Activated CD4-positive, alpha-beta T cell treated with anti-CD3 and anti-CD28 coated beads, Interleukin-2, amount 50 U/mL, for 24 hours (primary cell): Measurements from ENCODE around the gene OR6X1.

Source experiments
- DNase-seq, 2 donors: peaks; one replicate each; pipeline ENCODE4 v3.0.0-alpha.2; 2020; ENCODE audit warnings: low read depth in 1 of 2, low spot score in 1 of 2

Gene OR6X1

GRCh38 chr11:123754101-123754568 is at the start of gene OR6X1:
Gene OR6X1 (minus strand): TSS chr11:123754518. CDS start chr11:123754518, 0 bp downstream.
- DNase-seq: no peak

- DNase-seq: no peak
Observed at GRCh38 chr11:123801765-123802164, 47.4 kb upstream of the OR6X1 start.

GRCh38 chr11:123800036-123800435 is 45.7 kb upstream of the OR6X1 start:
- DNase-seq: no peak

- no peak for DNase-seq
Observed at GRCh38 chr11:123799438-123799837, 45.1 kb upstream of the OR6X1 start.

- no peak for DNase-seq
Observed at GRCh38 chr11:123798513-123799252, 44.4 kb upstream of the OR6X1 start.

GRCh38 chr11:123798079-123798478 is 43.8 kb upstream of the OR6X1 start:
- DNase-seq: no peak

- DNase-seq: no peak
Observed at GRCh38 chr11:123797541-123797940, 43.2 kb upstream of the OR6X1 start.

GRCh38 chr11:123797114-123797513 is 42.8 kb upstream of the OR6X1 start:
- no peak for DNase-seq

- no peak for DNase-seq
Observed at GRCh38 chr11:123796226-123796625, 41.9 kb upstream of the OR6X1 start.

- DNase-seq: no peak
Observed at GRCh38 chr11:123783536-123783935, 29.2 kb upstream of the OR6X1 start.

- no peak for DNase-seq
Observed at GRCh38 chr11:123778511-123778910, 24.2 kb upstream of the OR6X1 start.

- no peak for DNase-seq
Observed at GRCh38 chr11:123775715-123776549, 21.6 kb upstream of the OR6X1 start.

GRCh38 chr11:123775289-123775688 is 21.0 kb upstream of the OR6X1 start:
- no peak for DNase-seq

GRCh38 chr11:123773959-123774358 is 19.6 kb upstream of the OR6X1 start:
- no peak for DNase-seq

- no peak for DNase-seq
Observed at GRCh38 chr11:123773026-123773425, 18.7 kb upstream of the OR6X1 start.

GRCh38 chr11:123771664-123772063 is 17.3 kb upstream of the OR6X1 start:
- DNase-seq: no peak

- no peak for DNase-seq
Observed at GRCh38 chr11:123770712-123771111, 16.4 kb upstream of the OR6X1 start.

GRCh38 chr11:123765601-123766000 is 11.3 kb upstream of the OR6X1 start:
- no peak for DNase-seq

- no peak for DNase-seq
Observed at GRCh38 chr11:123762422-123762821, 8.1 kb upstream of the OR6X1 start.

GRCh38 chr11:123760894-123761293 is 6.6 kb upstream of the OR6X1 start:
- no peak for DNase-seq

GRCh38 chr11:123757976-123758375 is 3.7 kb upstream of the OR6X1 start:
- DNase-seq: no peak

- DNase-seq: no peak
Observed at GRCh38 chr11:123755813-123756212, 1.5 kb upstream of the OR6X1 start.
